HL-60/S4 treated with phorbol 12-myristate 13-acetate at 8.2 ng/mL for 4 days and 3 days (cell line): Measurements from ENCODE around the gene ARPC4.
"Not testable (repeated sequence)": the region's sequence is repeated elsewhere in the genome, so short reads cannot be mapped to it uniquely, and the experiment has no call there.

Experiments
- in situ Hi-C: fragments of 300-500 bp; cut with MboI; formaldehyde crosslinking; loops from 2 replicates; pipeline ENCODE4 v1.15.0; 2022; ENCODE audit warnings: low sequenced_read_pairs

The ARPC4 gene

DNA sequence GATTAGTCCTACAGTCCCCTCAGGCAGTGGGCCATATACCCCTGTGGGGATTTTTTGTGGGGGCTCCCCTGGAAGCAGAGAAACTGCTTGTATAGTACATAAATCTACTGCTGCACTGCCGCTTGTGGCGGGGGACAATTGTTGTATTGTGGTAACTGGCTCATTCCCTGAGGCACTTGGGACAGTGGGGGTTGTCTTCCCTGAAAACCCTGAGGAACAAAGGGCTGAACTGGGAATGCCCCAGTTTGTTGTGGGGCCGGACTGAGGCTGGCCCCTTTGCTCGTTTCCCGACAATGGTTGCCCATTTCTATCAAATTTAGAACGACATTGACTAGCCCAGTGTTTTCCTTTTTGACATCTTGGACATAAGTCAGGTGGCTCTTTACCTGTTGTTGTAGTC lies 58.5 kb downstream of the ARPC4 start:
- in situ Hi-C loops: not testable (repeated sequence)

DNA sequence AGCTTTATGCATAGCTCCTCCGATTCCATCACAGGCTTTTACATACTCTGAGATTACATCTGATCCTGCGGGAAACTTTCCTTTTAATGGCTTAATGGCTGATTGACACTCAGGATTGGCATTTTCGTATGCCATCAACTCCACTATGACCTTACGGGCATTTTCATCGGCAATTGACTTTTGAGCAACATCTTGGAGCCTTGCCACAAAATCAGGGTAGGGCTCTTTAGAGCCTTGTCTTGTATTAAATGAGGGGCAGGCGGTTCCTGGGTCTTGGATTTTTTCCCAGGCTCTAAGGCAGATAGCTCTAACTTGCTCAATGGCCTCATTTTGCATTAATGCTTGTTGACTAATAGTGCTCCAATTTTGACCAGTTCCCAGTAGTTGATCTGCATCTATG lies 59.0 kb downstream of the ARPC4 start:
- in situ Hi-C loops: not testable (repeated sequence)

GRCh38 chr3:9852528-9852927 lies 59.6 kb downstream of the ARPC4 start:
- in situ Hi-C loops: no loop called here

GRCh38 chr3:9854291-9854940 lies 61.5 kb downstream of the ARPC4 start:
- in situ Hi-C loops: not testable (repeated sequence)

DNA sequence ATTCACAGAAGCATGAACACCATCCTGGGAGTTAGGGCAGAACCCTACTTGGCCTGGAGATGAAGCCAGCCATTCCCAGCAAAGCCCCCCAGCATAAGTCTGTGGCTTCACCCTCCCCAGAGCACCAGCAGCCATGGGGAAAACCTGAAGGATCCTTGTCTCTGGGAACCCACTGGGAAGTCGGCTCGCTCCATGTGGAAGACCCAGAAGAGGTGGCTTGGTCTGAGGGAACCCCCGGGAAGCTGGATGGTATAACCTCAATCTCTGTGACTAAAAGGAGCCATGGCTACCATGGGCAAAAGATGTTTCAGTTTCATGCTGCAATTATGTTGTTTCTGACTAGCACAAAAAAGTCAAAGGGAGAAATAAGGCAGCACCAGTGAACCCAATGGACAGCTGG lies 62.7 kb downstream of the ARPC4 start:
- in situ Hi-C loops: no loop called here
